ENCODE data around the gene RANBP3L.

GRCh38 chr5:36253575-36253974, 48.1 kb downstream of the RANBP3L start:
- TF ChIP-seq CTCF (IDR thresholded peaks at IDR 0.05; ENCODE audit: poor library complexity, severe bottlenecking): no peak
- no peak for TF ChIP-seq EZH2 (IDR thresholded peaks at IDR 0.05; ENCODE audit: borderline replicate concordance, insufficient read depth, low read length, poor library complexity, severe bottlenecking)
- no peak for TF ChIP-seq POLR2AphosphoS5 (IDR thresholded peaks at IDR 0.05)
